LHCN-M2 (cell line): ENCODE data around the gene EFNA1. TPM values are rescaled to one million over a fixed set of nuclear protein-coding genes. Genes with fewer than 3 reads are reported as not detected.
"Not testable (repeated sequence)": the region's sequence is repeated elsewhere in the genome, so short reads cannot be mapped to it uniquely, and the experiment has no call there.

ENCODE experiments used
- DNase-seq: peaks from one replicate; pipeline ENCODE4 v3.0.0-alpha.2; 2012; ENCODE audit warnings: low read depth
- total RNA-seq: library from RNA; depleted of rRNA; stranded (reverse); fragments of >200 nt; gene quantifications from 2 replicates; pipeline ENCODE4 v1.2.3, GENCODE V29; 2014

The EFNA1 gene
- total RNA-seq, 1 experiment from 2014 or later = 0.23 TPM

DNA sequence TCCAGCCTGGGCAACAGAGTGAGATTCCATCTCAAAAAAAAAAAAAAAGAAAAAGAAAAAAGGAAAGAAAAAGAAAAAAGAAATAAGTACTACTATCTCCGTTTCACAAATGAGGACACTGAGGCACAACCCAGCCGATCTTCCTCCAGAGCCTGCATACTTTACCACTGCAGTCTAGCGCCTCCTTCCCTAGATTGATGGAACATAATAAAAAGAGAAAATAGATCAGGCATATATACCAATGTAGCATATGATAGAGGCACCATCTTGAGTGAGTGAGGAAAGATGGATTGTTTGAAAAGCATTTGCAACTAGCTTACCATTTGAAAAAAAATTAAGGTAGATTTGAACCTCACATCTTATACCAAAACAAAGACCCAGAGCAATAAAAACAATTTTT is 17.8 kb downstream of the EFNA1 start:
- DNase-seq = no peak

- not testable (repeated sequence) for DNase-seq
Observed at GRCh38 chr1:155155996-155156643, 28.4 kb downstream of the EFNA1 start.

DNA sequence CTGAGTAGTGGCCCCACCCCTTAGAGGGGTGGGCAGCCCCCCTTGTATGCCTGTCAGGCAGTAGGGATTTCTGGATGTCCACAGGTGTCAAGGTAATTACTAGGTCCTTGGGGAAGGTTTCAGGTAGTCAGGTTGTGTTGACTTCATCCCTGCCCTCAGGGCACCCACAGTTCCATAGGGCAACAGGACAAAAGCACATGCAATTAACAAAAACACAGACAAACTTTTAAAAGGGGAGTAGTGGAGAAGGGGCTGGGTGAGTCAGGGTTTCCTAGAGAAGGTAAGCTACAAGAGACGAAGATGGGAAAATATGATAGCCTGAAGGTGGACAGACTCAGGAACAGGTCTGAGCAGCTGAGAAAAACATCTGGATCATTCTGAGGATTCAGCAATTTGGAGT is 31.3 kb downstream of the EFNA1 start:
- no peak for DNase-seq

- no peak for DNase-seq
Observed at GRCh38 chr1:155160128-155160527, 32.5 kb downstream of the EFNA1 start.

DNA sequence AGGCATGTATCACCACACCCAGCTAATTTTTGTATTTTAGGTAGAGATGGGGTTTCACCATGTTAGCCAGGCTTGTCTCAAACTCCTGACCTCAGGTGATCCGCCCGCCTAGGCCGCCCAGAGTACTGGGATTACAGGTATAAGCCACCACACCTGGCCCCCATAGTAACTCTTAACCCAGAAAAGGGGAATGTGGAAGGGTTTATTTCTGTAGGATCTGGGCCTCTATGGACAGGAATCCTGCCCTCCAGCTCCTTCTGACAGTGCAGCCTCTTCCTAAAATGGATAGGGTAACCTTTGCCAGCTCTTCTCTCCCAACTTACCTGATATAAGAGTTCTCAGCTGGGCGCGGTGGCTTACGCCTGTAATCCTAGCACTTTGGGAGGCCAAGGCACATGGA is 35.0 kb downstream of the EFNA1 start:
- not testable (repeated sequence) for DNase-seq

DNA sequence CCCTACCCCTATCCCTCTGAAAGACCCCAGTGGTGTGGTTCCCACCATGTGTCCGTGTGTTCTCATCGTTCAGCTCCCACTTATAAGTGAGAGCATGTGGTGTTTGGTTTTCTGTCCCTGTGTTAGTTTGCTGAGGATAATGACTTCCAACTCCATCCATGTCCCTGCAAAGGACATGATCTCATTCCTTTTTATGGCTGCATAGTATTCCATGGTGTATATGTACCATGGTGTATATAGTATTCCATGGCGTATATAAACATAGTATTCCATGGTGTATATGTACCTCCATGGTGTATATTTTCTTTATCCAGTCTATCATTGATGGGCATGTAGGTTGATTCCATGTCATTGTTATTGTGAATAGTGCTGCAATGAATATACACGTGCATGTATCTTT is 36.1 kb downstream of the EFNA1 start:
- not testable (repeated sequence) for DNase-seq

- DNase-seq = not testable (repeated sequence)
Observed at GRCh38 chr1:155164625-155165024, 36.9 kb downstream of the EFNA1 start.

GRCh38 chr1:155166051-155166470 is 38.4 kb downstream of the EFNA1 start:
- DNase-seq = no peak

DNA sequence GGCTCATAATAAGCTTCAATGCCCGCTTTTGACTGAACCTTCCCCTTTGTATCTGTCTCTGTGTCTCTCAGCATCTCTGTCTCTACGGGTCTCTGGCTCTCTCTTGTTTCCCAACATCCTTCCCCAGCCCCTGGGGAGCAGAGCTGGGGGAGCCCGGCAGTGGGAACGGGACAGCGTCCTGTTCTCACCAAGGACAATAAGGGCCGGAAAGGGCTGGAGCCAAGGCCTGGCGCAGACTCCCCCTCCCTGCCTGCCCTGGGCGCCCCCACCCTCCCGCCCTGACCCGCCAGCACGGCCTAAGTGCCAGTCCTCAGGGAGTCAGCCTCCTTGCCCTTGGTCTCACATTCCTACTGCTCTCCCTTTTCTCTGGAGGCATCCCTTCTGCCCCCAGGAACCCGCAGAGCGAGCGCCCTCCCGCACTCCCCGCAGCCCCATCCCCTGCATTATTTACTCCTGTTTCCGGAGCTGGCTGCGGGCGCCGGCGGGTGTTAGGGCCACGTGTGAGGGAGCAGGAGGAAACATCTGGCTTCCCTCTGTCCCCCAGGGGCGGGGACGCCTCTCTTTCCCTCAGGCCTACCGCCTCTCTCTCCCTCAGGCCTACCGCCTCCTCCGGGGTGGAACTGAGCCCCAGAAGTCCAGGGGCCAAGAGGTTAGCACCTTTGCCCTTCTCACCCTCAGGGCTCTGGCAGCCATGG is 38.9 kb downstream of the EFNA1 start:
- DNase-seq = no peak

DNA sequence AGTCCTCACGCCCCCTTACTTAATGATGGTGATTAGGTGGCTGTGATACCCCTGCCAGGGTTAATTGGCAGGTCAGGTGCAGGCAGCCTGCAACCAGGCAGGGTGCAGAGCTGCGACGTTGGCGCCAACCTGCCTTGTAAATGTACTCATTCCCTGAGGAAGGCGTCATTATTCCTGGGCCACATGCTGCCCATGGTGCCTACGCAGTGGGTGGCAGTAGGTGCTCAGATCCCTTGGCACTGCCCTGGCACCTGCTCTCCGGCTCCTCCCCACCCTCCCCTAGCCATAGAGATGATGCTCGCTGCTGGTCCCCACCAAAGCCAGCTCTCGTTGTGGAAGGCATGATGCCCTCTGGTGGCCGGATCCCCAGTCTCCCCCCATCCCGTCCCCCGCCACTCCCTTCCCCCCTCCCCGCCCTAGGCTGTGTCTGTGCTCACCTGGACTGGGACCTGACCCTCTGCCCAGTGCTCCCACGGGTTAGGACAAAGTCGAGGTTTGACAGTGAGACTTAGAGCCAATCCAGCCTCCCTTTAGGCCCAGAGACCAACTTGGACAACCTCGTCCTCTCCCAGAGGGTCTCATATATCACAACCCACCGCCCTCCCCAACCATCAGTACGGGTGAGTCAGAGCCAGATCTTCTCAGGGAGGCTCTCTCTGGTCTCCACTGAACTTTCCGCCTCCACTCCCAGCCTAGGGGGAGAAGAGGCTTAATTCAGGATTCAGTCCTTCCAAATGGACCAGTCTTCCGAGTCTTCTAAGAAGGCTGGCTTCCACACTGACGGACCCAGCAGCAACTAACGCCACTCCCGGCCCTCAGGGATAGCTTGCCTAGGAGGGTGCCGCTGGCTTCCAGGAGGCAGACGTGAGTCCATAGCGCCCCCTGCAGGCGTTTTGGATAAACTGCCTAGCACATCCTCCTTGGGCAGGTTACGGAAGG is 39.8 kb downstream of the EFNA1 start:
- peak; percentile 73 for DNase-seq

DNA sequence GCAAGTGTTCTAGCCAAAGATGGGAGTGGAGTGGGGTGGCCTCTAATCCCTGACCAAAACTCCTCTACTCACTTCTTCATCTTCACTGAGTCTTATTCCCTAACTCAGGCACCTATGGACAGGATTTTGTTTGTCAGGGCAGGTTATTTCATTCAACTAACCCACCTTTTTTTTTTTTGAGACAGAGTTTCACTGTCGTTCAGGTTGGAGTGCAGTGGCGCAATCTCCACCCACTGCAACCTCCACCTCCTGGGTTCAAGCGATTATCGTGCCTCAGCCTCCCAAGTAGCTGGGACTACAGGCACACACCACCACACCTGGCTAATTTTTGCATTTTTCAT is 40.4 kb downstream of the EFNA1 start:
- DNase-seq = not testable (repeated sequence)

DNA sequence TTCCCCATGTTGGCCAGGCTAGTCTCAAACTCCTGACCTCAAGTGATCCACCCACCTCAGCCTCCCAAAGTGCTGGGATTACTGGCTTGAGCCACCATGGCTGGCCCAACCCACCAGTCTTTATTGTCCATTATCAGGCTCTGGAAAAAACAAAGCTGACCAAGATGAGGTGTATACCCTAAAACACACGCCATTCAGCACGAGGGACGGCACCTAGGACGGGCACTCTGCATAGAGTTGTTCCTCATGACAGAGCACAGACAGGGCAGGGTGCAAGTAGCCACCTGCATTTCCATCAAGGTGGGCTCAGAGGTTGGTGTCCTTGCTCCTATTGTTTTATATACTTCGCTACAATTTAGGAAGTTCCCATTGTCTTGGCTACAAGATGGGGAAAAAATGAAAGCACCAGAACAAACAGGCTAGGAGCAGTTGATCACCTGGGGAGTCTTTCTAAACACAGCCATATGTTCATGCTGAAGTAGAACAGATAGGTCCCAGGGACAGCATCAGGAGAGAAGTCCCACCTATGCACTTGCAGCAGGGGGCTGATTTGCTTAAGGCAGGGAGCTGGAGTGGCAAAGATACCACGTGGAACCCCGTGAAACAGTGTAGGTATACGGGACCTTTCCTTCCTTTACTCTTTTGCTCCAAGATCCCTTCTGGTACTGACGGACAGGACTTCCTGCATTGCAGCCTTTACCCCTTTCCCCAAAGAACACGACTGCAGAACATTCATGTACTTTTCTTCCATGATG is 41.0 kb downstream of the EFNA1 start:
- no peak for DNase-seq

- DNase-seq = no peak
Observed at GRCh38 chr1:155169541-155169940, 41.9 kb downstream of the EFNA1 start.

- no peak for DNase-seq
Observed at GRCh38 chr1:155170101-155170785, 42.6 kb downstream of the EFNA1 start.

DNA sequence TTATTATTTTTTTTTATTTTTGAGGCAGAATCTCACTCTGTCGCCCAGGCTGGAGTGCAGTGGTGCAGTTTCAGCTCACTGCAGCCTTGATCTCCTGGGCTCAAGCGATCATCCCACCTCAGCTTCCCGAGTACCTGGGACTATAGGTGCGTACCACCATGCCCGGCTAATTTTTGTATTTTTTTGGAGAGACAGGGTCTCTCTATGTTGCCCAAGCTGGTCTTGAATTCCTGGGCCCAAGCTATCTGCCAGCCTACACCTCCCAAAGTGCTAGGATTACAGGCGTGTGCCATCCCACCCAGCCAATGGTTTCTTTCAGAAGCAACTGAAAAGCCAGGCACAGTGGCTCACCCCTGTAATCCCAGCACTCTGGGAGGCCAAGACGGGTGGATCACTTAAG is 43.1 kb downstream of the EFNA1 start:
- DNase-seq = no peak

DNA sequence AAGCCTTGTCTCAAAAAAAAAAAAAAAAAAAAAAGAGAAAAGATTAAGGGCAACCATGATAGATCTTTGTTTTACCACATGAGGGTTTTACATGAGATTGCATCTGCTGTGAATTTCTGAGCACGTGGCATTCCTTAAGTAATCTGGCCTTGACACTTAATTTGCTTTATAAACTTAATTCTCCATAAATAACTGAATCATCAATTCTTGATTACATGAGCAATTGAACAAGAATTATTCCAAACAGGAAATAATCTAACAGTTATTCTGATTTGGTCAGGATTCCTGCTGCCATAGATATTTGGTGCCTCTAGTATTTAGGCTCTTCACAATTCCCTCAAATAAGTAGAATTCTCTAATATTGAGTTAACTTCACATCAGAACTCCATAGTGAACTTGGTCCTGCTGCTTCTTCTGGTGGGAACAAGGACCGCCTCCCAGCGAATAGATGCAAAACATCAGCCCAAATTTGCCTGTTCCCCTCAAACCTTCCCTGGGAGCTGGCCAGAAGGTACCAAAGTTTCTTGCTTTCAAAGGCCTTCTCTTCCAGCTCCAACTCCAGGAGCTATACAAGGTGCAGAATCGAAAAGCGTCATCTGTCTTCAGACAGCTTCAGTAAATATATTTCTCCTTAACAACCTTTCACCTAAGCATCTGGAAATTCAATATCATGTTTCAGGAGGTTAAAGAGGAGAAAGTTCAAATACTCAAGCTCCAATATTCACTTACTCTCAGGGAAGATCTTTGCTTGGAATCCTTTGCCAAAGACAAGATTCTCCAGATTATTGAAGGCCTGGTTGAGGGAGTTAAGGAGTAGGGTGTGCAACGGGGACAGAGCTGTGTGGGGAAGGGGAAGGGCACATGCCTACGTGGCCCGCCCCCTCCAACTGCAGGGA is 44.4 kb downstream of the EFNA1 start:
- no peak for DNase-seq

GRCh38 chr1:155172732-155173477 is 45.2 kb downstream of the EFNA1 start, which contains the start of gene KRTCAP2:
Gene KRTCAP2 (minus strand): TSS chr1:155173304. CDS start chr1:155173224, 80 bp downstream.
- peak; percentile 94 for DNase-seq

- peak; percentile 36 for DNase-seq
Observed at GRCh38 chr1:155173478-155174323, 46.0 kb downstream of the EFNA1 start, which contains the start of gene TRIM46. Gene TRIM46 (plus strand): TSS chr1:155173849. CDS start chr1:155173967, 118 bp downstream.
